Activated T-cell treated with anti-CD3 and anti-CD28 coated beads, Interleukin-2, amount 50 U/mL, for 48 hours (primary cell): Measurements from ENCODE around the gene KCNK3.
A peak's percentile ranks its signal among the peaks of the same experiment; 100 is the strongest.

Experiments
- DNase-seq, 2 experiments: peaks; one replicate each; pipeline ENCODE4 v3.0.0-alpha.2; 2020

Gene KCNK3

GRCh38 chr2:26715528-26716270 lies 23.2 kb downstream of the KCNK3 start:
- DNase-seq = no peak

GRCh38 chr2:26716340-26716739 lies 23.8 kb downstream of the KCNK3 start:
- no peak for DNase-seq

- no peak for DNase-seq
Observed at GRCh38 chr2:26716769-26717168, 24.2 kb downstream of the KCNK3 start.

- no peak for DNase-seq
Observed at GRCh38 chr2:26717362-26717761, 24.8 kb downstream of the KCNK3 start.

GRCh38 chr2:26718949-26719686 lies 26.6 kb downstream of the KCNK3 start:
- no peak for DNase-seq

GRCh38 chr2:26720322-26721114 lies 28.0 kb downstream of the KCNK3 start:
- no peak for DNase-seq

GRCh38 chr2:26721115-26722032 lies 28.9 kb downstream of the KCNK3 start:
- DNase-seq = no peak

GRCh38 chr2:26722328-26722727 lies 29.8 kb downstream of the KCNK3 start:
- DNase-seq = no peak

- DNase-seq = no peak
Observed at GRCh38 chr2:26722911-26723310, 30.4 kb downstream of the KCNK3 start.

- DNase-seq = no peak
Observed at GRCh38 chr2:26723475-26723874, 31.0 kb downstream of the KCNK3 start.

GRCh38 chr2:26723991-26724750 lies 31.6 kb downstream of the KCNK3 start:
- no peak for DNase-seq

GRCh38 chr2:26724784-26725520 lies 32.4 kb downstream of the KCNK3 start:
- no peak for DNase-seq

GRCh38 chr2:26725521-26725820 lies 32.9 kb downstream of the KCNK3 start:
- DNase-seq = no peak

- DNase-seq = no peak
Observed at GRCh38 chr2:26726228-26726627, 33.7 kb downstream of the KCNK3 start.

GRCh38 chr2:26727641-26728561 lies 35.4 kb downstream of the KCNK3 start:
- DNase-seq = peak; percentile 23 to 45

GRCh38 chr2:26729311-26729710 lies 36.8 kb downstream of the KCNK3 start:
- DNase-seq = no peak

GRCh38 chr2:26730549-26731344 lies 38.2 kb downstream of the KCNK3 start:
- no peak for DNase-seq

GRCh38 chr2:26731714-26732113 lies 39.2 kb downstream of the KCNK3 start:
- no peak for DNase-seq

- no peak for DNase-seq
Observed at GRCh38 chr2:26732446-26732845, 39.9 kb downstream of the KCNK3 start.
